Fibroblast of pulmonary artery (primary cell): ENCODE measurements around the gene SLC8B1.

Experiments
- DNase-seq: peaks from one replicate; pipeline ENCODE4 v3.0.0-alpha.2; 2010; ENCODE audit warnings: low read depth
- H3K4me3 ChIP-seq: replicated peaks from 2 replicates; pipeline ENCODE4 v1.5.1; 2011; ENCODE audit warnings: low read depth, mild to moderate bottlenecking, control low read depth, low read length, moderate library complexity
- CTCF ChIP-seq: IDR thresholded peaks from 2 replicates; pipeline ENCODE4 v1.5.1; 2011; ENCODE audit warnings: mild to moderate bottlenecking, control low read depth, low read length, inconsistent platforms; ENCODE audit errors: missing control alignments

SLC8B1 gene

GRCh38 chr12:113287899-113288282 lies 47.0 kb downstream of the SLC8B1 start:
- no peak for TF ChIP-seq CTCF
- no peak for DNase-seq
- H3K4me3 ChIP-seq, result no peak overlapping the region

DNA sequence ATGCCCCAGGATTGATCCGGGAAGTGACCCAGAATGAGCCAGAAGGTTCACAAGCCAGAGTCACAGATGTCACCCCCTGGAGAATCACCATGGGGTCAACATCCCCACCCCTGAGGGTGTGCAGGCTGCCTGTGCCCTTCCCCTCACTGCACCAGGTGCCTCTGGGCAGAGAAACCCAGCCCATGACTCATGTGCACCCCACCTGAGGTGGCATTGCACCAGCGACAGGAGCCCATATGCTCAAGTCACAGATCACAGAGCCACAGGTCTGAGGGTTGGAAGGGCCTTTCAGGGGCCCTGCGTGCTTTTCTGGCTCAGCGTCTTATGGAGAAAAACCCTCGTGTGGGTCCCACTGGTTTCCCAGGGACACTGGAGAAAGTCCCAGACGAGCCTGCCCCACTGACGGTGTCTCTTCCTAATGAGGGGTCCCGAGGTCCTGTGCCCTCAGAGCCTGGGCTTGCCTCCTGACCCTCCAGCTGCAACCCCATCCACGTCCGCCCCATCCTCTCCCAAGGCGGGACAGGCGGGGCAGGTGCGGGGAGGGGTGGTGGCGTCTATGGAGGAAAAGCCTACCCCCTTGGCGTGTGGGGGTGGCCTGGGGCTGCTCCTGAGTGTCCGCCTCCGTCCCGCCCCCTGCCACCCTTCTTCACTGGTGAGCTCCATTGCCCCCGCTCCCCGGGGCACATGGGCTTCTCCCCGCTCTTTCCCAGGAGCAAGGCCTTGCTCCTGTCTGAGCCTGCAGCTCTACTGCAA lies 47.6 kb downstream of the SLC8B1 start:
- TF ChIP-seq CTCF, result no peak
- no peak for DNase-seq
- no peak overlapping the region for H3K4me3 ChIP-seq

- no peak for TF ChIP-seq CTCF
Observed at GRCh38 chr12:113286712-113287111, 48.2 kb downstream of the SLC8B1 start.

GRCh38 chr12:113285679-113286610 lies 49.0 kb downstream of the SLC8B1 start:
- no peak for DNase-seq
- H3K4me3 ChIP-seq, result no peak overlapping the region

More at GRCh38 chr12:113286712-113287111, 48.2 kb downstream of the SLC8B1 start:
- no peak overlapping the region for H3K4me3 ChIP-seq
- no peak for DNase-seq

GRCh38 chr12:113284751-113285150 lies 50.2 kb downstream of the SLC8B1 start:
- no peak for TF ChIP-seq CTCF
- H3K4me3 ChIP-seq, result no peak overlapping the region
- no peak for DNase-seq

More at GRCh38 chr12:113285679-113286610, 49.0 kb downstream of the SLC8B1 start:
- no peak for TF ChIP-seq CTCF

DNA sequence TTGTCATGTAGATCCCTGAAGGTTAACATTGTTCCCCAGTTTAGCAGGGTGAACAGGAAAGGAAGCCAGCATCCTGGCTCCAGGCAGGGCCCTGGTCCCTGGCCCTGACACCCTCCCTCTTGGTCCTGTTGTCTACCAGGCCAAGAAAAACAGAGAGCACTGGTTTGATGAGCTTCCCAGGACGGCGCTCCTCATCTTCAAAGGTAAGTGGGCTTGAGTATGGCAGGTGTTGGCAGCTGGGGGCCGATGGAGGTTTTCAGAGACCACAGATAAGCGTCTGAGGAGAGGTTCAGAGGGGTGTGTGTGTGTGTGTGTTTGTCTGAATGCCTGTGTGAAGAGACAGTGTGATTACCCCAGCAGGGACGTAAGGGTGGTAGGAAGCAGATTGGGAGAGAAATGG lies 56.3 kb downstream of the SLC8B1 start:
- TF ChIP-seq CTCF, result no peak
- no peak overlapping the region for H3K4me3 ChIP-seq
- DNase-seq, result no peak
